Activated naive CD4-positive, alpha-beta T cell treated with anti-CD3 and anti-CD28 coated beads, Interleukin-2, amount 50 U/mL, for 72 hours (primary cell): Measurements from ENCODE around the gene OVCA2. TPM values are rescaled to one million over a fixed set of nuclear protein-coding genes. Genes with fewer than 3 reads are reported as not detected.

Experiments used
- ATAC-seq, 2 donors: fragments of 150-1000 bp; cut with Tn5 transposase; 2 replicates each; pipeline ENCODE4 v1.10.0; 2021; ENCODE audit warnings: mild to moderate bottlenecking in 2 of 2, moderate library complexity in 2 of 2
- DNase-seq, 2 donors: peaks; one replicate each; pipeline ENCODE4 v3.0.0; 2021 to 2022; ENCODE audit warnings: low spot score in 2 of 2
- H3K27ac Mint-ChIP-seq, 2 donors: one replicate each; pipeline ENCODE4 v1.8.0; 2022; ENCODE audit warnings: mild to moderate bottlenecking in 2 of 2, mixed read lengths in 2 of 2
- H3K36me3 Mint-ChIP-seq, 2 donors: one replicate each; pipeline ENCODE4 v1.8.0; 2022; ENCODE audit warnings: mixed read lengths in 2 of 2
- H3K9me3 Mint-ChIP-seq, 2 donors: one replicate each; pipeline ENCODE4 v1.8.0; 2022; ENCODE audit warnings: mixed read lengths in 2 of 2
- total RNA-seq, 2 donors: library from RNA; stranded (reverse); gene quantifications; one replicate each; pipeline ENCODE4 v1.2.3, GENCODE V29; 2022

The OVCA2 gene
- total RNA-seq, 2 donors from 2014 or later, result 21.8 to 30.7 TPM

GRCh38 chr17:2025622-2026309 is 16.1 kb upstream of the OVCA2 start:
- Mint-ChIP-seq H3K9me3 (no peaks in the 10 kb centered on the region), H3K36me3 (peaks cover 0 to 7% of the 10 kb centered on the region in 2 donors), H3K27ac (no peak overlapping the region)
- DNase-seq (peak in 1 of 2 donors; percentile 37), ATAC-seq (no peak)

DNA sequence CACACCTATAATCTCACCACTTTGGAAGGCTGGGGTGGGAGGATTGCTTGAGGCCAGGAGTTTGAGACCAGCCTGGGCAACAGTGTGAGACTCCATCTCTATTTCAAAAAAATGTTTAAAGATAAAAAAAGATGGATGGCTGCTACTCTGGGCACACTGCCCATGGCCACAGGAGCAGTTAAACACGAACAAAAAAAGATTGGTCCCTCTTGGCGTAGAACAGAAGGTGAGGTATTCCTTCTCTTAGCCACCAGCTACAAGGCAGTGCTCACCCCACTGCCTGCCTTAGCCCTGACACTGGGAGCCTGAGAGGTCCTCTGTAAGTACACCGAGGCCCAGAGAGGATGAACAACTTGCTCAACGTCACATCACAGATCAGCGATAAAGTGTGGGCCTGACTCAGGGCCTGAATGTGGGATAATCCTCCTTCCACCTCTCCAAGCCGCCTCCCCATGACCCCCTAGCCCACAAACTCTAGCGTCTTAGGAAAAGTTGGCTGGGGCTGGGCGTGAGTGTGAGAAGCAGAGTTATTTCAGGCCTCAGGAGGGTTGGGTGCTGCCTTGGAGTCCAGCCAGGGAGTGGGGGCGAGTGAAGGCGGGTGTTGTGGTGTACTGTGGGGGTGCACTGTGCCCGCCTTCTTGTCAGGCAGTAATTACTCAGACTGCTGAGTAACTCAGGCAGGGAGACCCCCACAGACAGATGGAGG is 14.1 kb upstream of the OVCA2 start:
- ATAC-seq, result no peak
- no peak overlapping the region for H3K27ac Mint-ChIP-seq
- no peaks in the 10 kb centered on the region for H3K9me3 Mint-ChIP-seq
- H3K36me3 Mint-ChIP-seq, result peaks cover 0 to 7% of the 10 kb centered on the region in 2 donors
- no peak for DNase-seq

- Mint-ChIP-seq H3K36me3 (peaks cover 0 to 7% of the 10 kb centered on the region in 2 donors), H3K9me3 (no peaks in the 10 kb centered on the region), H3K27ac (no peak overlapping the region)
- DNase-seq (no peak), ATAC-seq (no peak)
Observed at GRCh38 chr17:2028234-2028614, 13.6 kb upstream of the OVCA2 start.

DNA sequence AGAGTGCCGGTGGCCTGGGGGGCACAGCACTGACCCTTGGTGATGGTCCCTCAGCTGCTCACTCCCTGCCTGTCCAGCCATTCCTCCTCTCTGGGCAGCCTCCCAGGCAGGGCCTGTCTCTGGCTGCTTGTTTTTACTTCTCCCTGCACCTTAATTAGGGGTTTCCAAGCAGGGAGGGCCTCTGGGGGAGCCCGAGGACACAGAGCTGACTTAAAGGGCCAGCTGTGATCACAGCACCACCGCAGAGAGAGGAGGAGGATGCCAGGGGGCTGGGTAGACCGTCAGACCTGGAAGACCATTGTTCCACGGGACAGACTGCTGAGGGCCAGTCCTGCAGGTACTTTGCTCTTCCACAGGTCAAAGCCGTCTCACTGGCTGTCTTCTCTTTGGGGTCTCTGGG is 13.1 kb upstream of the OVCA2 start:
- Mint-ChIP-seq H3K27ac (no peak overlapping the region), H3K36me3 (peaks cover 0 to 7% of the 10 kb centered on the region in 2 donors), H3K9me3 (no peaks in the 10 kb centered on the region)
- ATAC-seq, result no peak
- no peak for DNase-seq

DNA sequence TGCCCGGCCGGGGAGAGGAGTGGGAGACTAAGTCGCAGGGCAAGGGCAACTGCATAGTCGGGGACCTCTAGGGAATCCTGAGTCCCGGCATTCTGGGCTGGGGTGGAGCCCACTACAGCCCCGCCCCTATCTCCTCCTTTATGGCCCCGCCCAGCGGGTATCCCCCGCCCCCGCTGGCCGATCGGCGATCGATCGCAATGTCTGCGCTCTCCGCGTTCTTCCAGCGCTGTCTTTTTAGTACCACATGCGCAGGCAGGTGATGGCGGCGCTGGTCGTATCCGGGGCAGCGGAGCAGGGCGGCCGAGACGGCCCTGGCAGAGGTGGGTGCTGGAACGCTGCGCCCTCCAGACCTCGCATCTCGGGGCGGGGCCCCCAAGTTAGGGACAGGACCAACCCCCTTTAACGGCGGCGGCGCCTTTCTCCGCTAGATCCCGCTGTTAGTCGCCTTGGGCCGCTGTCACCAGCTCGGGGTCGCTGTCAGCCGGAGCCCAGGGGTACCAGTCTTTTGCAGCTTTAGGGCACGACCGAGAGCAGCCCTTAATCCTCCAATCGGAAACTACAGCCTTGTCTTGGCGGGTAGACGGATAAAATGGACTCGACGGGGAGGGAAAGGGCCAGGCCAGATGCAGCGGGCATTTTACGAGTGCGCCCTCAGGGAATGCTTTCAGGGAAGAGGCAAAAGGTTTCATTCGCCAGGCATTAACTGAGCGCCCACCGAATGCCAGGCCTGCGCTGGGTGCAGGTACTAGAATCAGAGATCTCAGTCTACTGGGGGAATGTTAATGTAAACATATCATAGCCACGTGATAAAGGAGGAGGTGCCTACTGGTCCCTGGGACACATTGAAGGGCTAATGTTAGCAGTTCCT is 11.7 kb upstream of the OVCA2 start, which contains the start of gene DPH1:
DPH1 (plus strand) TSS at position 243 of the 868 bp plus-strand sequence; CDS start at position 260, 17 bp downstream.
- DNase-seq (peak; percentile 83 to 88), ATAC-seq (peak; percentile 89 to 91)
- peaks cover 0 to 7% of the 10 kb centered on the region in 2 donors for H3K36me3 Mint-ChIP-seq
- H3K27ac Mint-ChIP-seq, result peak within 1 kb of the TSS; percentile 81 to 93
- H3K9me3 Mint-ChIP-seq, result no peaks in the 10 kb centered on the region

DNA sequence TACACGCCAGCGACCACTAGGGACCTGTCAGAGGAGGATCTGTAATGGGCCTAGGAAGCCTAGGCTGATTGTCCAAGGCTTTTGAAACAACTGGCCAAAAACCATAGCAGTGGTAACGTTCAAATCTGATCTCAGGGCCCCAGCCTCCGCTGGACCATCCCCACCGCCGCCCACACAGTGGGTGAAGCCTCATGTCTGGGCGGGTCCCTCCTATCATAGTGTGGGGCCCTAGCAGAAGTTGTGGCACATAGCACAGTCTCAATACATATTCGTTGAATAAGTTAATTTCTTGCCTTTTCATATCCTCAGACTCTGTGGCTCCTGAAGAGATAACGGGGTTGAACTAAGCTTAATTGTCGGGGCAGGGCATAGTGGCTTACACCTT is 11.1 kb upstream of the OVCA2 start:
- H3K9me3 Mint-ChIP-seq, result no peaks in the 10 kb centered on the region
- H3K36me3 Mint-ChIP-seq, result peaks cover 0 to 6% of the 10 kb centered on the region in 2 donors
- ATAC-seq (peak in 1 of 2 donors; percentile 31), DNase-seq (peak in 1 of 2 donors; percentile 66)
- peak overlapping the region; percentile 81 to 93 for H3K27ac Mint-ChIP-seq

GRCh38 chr17:2033153-2033552 is 8.7 kb upstream of the OVCA2 start:
- Mint-ChIP-seq H3K36me3 (no peaks in the 10 kb centered on the region), H3K27ac (peak overlapping the region in 1 of 2 donors; percentile 65), H3K9me3 (no peaks in the 10 kb centered on the region)
- ATAC-seq, result no peak
- DNase-seq, result no peak

- Mint-ChIP-seq H3K9me3 (no peaks in the 10 kb centered on the region), H3K27ac (no peak overlapping the region), H3K36me3 (no peaks in the 10 kb centered on the region)
- ATAC-seq (no peak), DNase-seq (no peak)
Observed at GRCh38 chr17:2034157-2034556, 7.7 kb upstream of the OVCA2 start.

GRCh38 chr17:2034806-2035540 is 6.8 kb upstream of the OVCA2 start:
- Mint-ChIP-seq H3K9me3 (no peaks in the 10 kb centered on the region), H3K36me3 (no peaks in the 10 kb centered on the region), H3K27ac (no peak overlapping the region)
- ATAC-seq (no peak), DNase-seq (no peak)

GRCh38 chr17:2035541-2036488 is 6.0 kb upstream of the OVCA2 start:
- ATAC-seq (no peak), DNase-seq (no peak)
- H3K36me3 Mint-ChIP-seq, result no peaks in the 10 kb centered on the region
- H3K9me3 Mint-ChIP-seq, result no peaks in the 10 kb centered on the region
- peak overlapping the region in 1 of 2 donors; percentile 48 for H3K27ac Mint-ChIP-seq

GRCh38 chr17:2037155-2037554 is 4.7 kb upstream of the OVCA2 start:
- ATAC-seq (no peak), DNase-seq (no peak)
- Mint-ChIP-seq H3K27ac (no peak overlapping the region), H3K36me3 (peaks cover 2 to 3% of the 10 kb centered on the region in 2 donors), H3K9me3 (no peaks in the 10 kb centered on the region)

DNA sequence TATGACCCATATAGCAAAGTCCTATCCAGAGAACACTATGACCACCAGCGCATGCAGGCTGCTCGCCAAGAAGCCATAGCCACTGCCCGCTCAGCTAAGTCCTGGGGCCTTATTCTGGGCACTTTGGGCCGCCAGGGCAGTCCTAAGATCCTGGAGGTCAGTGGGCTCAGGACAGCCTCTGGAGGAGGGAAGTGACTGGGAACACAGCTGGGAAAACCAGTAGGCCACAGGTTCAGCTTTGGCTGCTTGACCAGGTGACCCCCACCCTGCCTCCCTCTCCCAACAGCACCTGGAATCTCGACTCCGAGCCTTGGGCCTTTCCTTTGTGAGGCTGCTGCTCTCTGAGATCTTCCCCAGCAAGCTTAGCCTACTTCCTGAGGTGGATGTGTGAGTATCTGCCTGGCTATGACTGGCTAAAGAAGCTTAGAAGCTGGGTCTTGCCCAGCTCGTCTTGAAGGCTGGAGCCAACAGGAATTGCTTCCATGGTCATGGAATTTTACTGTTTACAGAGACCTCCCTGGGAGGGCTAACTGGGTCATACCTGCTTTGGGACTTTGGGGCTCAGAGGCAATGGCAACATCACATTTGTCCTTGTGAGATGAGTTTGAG is 1.5 kb upstream of the OVCA2 start:
- Mint-ChIP-seq H3K36me3 (peaks cover 15 to 18% of the 10 kb centered on the region in 2 donors), H3K9me3 (no peaks in the 10 kb centered on the region), H3K27ac (peak overlapping the region in 1 of 2 donors; percentile 62)
- no peak for DNase-seq
- ATAC-seq, result no peak

- DNase-seq (no peak), ATAC-seq (no peak)
- H3K9me3 Mint-ChIP-seq, result no peaks in the 10 kb centered on the region
- no peak overlapping the region for H3K27ac Mint-ChIP-seq
- peaks cover 15 to 18% of the 10 kb centered on the region in 2 donors for H3K36me3 Mint-ChIP-seq
Observed at GRCh38 chr17:2040942-2041560, 771 bp upstream of the OVCA2 start.

- Mint-ChIP-seq H3K27ac (peak overlapping the region; percentile 98), H3K9me3 (no peaks in the 10 kb centered on the region), H3K36me3 (peaks cover 15 to 18% of the 10 kb centered on the region in 2 donors)
- DNase-seq, result no peak
- no peak for ATAC-seq
Observed at GRCh38 chr17:2042390-2042847, 597 bp downstream of the OVCA2 start.
